H1 (cell line): ENCODE measurements around the gene OR12D3. TPM values are rescaled to one million over a fixed set of nuclear protein-coding genes. Genes with fewer than 3 reads are reported as not detected.

Source experiments
- GTF2F1 ChIP-seq: IDR thresholded peaks from 2 replicates; pipeline ENCODE4 v1.6.1; 2012; ENCODE audit warnings: low read depth, low read length, improper control_type of control experiment, borderline replicate concordance
- POLR2AphosphoS5 ChIP-seq: IDR thresholded peaks from 2 replicates; pipeline ENCODE4 v1.6.1; 2011; ENCODE audit warnings: low read depth, low read length
- RNF2 ChIP-seq: fragments of 200-900, 300-1000 bp; sonication (generic); IDR thresholded peaks from 2 replicates; pipeline ENCODE4 v1.7.1; 2016; ENCODE audit warnings: borderline replicate concordance, low read depth, mild to moderate bottlenecking, antibody characterized with exemption, low read length; ENCODE audit not compliant: poor library complexity, severe bottlenecking; ENCODE audit errors: missing control alignments
- TAF7 ChIP-seq: optimal IDR thresholded peaks from 2 replicates; pipeline ENCODE3; 2011; ENCODE audit warnings: low read depth, mild to moderate bottlenecking, inconsistent platforms, low read length, moderate library complexity, borderline replicate concordance
- polyA plus RNA-seq, 7 experiments: library from polyadenylated mRNA; depleted of rRNA in 3 of 7; stranded (reverse) in 5 of 7; unstranded in 2 of 7; fragments of >200 nt in 5 of 7; fragments of 200-250 nt in 2 of 7; gene quantifications; 1 replicate in 5 of 7; 2 replicates in 1 of 7; 4 replicates in 1 of 7; pipeline versions ENCODE4 v1.2.1 to v1.2.3, GENCODE V29; 2011 to 2013; ENCODE audit warnings: missing spikeins in 2 of 7, mixed read lengths in 2 of 7
- total RNA-seq: library from RNA; stranded (reverse); fragmentation: NEBNext Ultra II Directional; extraction: Animal tissue kit (Norgen Biotek cat#: 25700); gene quantifications from 2 replicates; pipeline ENCODE4 v1.2.1, GENCODE V29; 2021

The OR12D3 gene
- total and polyA plus RNA-seq, 2 of the 8 experiments (the other 6 are each of a cell fraction or from before 2014, with no cell fraction given) = not detected

DNA sequence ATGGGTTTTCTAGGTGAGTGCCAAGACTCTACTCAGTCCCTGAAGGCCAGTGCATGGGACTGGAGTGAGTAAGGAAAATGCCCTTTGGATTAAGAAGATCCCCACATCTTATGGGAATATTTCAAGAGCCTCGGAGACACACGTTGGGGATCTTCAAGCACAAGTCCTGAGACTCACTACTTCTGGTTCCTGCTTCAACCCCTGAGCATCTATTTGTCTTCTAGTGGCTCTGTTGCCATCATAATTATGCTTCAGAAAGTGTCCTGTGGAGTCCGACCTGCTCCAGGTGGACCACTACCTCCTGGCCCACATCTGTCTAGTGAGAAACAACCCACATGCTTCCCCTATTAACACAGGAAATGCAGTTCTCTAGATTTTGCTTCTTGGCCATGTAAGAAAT, 6.3 kb downstream of the OR12D3 start, which contains the start of gene OR5V1 (continued):
- TF ChIP-seq RNF2 (no peak), POLR2AphosphoS5 (no peak), TAF7 (no peak), GTF2F1 (no peak)
